NCI-H2196 treated with DMSO at 0.1 percent for 48 hours (cell line): ENCODE measurements around the gene UNC13D.
"Not testable (repeated sequence)": the region's sequence is repeated elsewhere in the genome, so short reads cannot be mapped to it uniquely, and the experiment has no call there.

Experiments used
- DNase-seq: peaks from one replicate; lab custom pipeline; 2025; ENCODE audit not compliant: unreplicated experiment; lab: John Stamatoyannopoulos, UW

The UNC13D gene

DNA sequence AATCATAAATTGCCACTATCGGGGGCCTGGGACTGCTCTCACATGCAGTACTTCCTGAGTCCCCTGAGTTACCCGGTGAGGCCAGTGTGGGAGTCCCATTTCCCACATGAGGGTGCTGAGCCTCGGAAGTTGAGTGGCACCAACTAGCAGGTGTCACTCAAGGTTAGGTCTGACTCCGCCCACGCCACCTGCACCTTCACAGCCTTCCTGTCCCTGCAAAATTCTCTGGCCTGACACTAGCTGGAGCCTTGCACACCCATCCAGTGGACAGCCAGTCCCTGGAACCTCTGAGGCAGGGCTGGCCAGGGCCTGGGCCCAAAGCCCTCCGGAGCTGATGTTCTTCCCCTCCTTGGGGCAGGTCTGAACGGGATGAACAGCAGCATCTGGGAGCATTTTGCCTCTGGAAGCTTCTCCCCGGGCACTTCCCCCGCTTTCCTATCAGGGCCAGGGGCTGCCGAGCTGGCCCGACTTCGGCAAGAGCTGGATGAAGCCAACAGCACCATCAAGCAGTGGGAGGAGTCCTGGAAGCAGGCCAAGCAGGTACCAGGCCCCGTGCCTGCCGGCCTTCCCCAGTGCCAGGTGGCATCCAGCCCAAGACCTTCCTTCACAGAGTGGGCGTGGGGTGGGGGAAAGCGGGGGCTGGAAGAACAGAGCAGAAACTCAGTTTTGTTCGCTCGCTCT, 21.9 kb downstream of the UNC13D start:
- peak; percentile 60 for DNase-seq

DNA sequence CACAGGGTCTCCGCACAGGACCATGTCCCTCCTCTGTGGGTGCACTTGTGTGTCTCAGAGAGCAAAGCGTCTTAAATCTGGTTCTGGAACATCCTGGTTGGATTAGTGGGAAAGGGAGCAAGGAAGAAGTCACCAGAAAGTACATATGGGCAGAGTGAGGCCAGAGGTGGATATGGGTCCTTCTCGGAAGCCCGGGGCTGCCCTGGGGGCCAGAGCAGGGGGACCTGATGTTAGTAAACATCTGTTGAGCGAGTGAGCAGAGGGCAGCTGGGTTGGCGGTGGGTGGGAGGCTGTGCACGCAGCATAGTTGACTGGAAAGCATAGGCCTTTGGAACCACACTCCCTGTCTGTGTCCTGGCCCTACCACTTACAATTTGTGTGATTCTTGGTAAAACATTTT, 22.7 kb downstream of the UNC13D start:
- no peak for DNase-seq

DNA sequence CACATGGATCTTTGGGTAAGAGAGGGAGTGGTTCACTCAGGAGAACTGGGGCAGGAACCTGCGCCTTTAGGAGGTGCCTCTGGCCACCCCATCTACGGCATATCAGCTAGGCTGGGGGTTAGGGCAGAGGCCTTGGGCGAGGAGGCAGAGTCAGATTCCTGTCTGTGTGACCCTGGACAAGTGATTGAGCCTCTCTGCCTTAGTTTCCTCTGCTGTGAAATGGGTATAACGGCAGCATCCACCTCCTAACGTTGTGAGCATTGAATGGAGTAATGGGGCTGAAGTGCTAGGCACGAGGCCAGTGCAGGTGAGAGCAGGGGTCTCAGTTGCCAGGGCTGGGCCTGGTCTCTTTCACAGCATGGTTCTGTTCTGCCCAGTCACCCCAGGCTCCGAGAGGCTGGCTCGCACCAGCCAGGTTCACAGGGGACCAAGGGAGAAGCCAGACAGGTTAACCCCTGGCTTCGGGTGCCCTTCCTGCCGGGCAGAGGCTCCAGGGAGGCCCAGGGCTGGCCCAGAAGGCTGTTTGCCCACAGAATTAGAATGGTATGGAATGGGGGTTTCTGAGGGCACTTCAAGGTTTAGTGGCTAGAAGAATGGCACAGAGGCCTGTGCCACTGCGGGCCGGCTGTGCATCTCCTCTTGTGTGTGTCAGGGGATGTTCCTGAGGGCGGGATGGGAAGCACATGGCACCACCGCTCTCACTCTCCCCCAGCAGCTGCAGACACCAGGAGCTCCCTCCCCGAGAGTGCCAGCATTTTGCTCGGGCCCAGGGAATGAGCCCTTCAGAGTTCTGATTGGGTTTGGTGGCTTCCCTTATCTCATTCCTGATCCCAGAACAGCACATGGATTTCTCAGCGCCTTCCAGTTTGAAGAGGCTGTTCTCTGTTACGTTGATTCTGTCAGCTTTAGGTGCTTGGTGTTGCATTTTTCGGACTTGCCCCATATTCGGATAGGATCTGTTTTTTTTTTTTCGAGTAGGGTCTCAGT, 23.8 kb downstream of the UNC13D start:
- DNase-seq: no peak

DNA sequence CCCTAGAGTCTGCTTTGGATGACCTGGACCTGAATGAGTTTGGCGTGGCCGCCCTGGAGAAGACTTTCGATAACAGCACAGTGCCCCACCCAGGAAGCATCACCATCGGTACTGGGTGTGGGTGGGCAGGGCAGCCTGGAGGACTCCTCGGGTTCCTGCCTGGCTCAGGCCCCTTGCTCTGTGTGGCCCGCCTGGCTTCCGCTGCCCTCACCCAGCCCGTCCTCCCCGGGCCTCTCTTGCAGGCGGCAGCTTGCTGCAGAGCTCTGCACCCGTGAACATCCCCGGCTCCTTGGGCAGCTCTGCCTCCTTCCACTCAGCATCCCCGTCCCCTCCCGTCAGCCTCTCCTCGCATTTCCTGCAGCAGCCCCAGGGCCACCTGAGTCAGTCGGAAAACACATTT, 24.5 kb downstream of the UNC13D start:
- DNase-seq: no peak

- DNase-seq: no peak
Observed at GRCh38 chr17:75819116-75819515, 25.1 kb downstream of the UNC13D start.

DNA sequence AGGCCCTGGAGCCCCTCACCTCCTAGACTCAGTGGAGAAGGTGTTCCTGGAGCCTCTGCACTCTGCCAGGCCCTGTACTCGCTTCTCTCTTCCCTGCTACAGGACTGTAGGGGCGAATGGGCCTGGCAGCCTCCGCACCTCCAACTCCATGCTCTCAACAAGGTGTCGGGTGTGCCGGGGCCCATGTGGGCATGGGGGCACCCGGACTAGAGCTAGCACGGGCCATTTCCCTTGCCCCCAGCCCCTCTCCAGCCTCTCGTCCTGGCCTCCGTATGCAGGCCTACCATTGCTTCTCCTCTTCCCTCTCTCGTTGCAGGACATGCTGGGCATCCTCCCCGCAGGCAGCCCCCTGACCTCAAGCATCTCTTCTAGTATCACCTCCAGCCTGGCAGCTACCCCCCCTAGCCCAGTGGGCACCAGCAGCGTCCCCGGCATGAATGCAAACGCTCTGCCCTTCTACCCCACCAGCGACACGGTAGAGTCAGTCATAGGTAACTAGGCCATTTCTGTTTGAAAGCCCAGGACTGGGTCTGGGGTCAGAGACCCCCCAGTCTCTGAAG, 25.8 kb downstream of the UNC13D start:
- no peak for DNase-seq

- no peak for DNase-seq
Observed at GRCh38 chr17:75817571-75817970, 26.6 kb downstream of the UNC13D start.

DNA sequence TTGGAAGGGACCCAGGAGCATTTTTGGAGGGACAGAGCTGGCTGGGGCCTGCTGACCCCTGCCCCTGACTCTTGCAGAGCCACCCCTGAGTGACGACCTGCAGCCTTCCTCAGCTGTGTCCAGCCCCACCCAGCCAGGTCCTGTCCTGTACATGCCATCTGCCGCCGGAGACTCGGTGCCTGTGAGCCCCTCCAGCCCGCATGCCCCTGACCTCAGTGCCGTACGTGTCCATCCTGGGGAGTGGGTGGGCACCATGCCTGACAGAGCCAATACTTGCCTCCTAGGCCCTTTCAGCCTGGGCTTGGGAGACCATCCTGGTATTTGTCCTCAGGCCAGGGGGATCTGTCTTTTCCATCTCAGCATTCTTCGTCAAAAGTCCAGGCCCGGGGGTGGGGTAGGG, 27.5 kb downstream of the UNC13D start:
- no peak for DNase-seq

DNA sequence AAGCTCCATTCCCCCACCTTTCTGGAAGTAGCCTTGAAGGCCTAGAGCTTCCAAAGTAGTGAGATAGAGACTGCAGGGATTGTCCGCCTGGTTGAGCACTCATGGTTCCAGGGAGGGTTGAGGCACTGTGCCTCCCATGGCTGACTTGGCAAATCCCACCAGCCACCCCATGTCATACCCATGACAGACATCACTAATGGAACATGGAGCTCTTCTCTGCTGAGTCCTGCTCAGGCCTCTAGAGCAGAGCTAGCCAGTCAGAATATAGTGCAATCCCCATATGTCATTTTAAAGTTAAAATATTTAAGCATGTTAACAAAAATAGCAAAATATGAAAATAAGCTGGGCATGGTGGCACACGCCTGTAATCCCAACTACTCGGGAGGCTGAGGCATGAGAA, 28.8 kb downstream of the UNC13D start:
- no peak for DNase-seq

- no peak for DNase-seq
Observed at GRCh38 chr17:75814900-75815373, 29.3 kb downstream of the UNC13D start.

DNA sequence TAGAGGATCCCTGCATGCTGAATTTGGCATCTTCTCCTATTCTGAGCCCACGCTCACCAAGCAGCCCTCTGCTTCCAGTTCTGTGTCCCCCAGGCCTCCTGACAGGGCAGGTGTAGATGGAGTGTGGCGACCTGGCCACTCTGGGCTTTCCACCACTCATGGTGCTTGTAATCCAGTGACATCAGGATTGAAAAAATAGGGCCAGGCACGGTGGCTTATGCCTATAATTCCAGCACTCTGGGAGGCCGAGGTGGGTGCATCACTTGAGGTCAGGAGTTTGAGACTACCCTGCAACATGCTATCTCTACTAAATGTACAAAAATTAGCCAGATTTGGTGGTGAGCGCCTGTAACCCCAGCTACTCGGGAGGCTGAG, 30.2 kb downstream of the UNC13D start:
- no peak for DNase-seq

- DNase-seq: no peak
Observed at GRCh38 chr17:75813081-75814020, 30.9 kb downstream of the UNC13D start.

- DNase-seq: no peak
Observed at GRCh38 chr17:75812096-75813013, 31.8 kb downstream of the UNC13D start.

GRCh38 chr17:75811174-75811573, 33.0 kb downstream of the UNC13D start:
- DNase-seq: no peak

GRCh38 chr17:75810756-75811155, 33.4 kb downstream of the UNC13D start:
- not testable (repeated sequence) for DNase-seq

GRCh38 chr17:75810216-75810615, 34.0 kb downstream of the UNC13D start:
- DNase-seq: no peak

DNA sequence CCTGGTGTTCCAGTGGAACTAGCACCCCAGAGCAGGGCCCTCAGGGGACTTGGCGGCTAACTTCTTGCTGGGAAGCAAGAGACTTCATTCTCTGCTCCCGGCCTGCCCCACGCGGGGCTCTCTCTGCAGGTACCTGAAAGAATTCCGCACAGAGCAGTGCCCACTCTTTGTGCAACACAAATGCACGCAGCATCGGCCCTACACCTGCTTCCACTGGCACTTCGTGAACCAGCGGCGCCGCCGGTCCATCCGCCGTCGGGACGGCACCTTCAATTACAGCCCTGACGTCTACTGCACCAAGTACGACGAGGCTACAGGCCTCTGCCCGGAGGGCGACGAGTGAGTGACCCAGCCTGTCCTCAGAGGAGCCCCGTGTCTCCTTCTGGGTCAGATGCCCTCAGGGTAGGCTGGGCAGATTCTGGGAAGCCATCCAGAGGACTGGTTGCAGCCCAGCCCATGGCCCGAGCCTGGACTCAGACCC, 34.5 kb downstream of the UNC13D start:
- no peak for DNase-seq

DNA sequence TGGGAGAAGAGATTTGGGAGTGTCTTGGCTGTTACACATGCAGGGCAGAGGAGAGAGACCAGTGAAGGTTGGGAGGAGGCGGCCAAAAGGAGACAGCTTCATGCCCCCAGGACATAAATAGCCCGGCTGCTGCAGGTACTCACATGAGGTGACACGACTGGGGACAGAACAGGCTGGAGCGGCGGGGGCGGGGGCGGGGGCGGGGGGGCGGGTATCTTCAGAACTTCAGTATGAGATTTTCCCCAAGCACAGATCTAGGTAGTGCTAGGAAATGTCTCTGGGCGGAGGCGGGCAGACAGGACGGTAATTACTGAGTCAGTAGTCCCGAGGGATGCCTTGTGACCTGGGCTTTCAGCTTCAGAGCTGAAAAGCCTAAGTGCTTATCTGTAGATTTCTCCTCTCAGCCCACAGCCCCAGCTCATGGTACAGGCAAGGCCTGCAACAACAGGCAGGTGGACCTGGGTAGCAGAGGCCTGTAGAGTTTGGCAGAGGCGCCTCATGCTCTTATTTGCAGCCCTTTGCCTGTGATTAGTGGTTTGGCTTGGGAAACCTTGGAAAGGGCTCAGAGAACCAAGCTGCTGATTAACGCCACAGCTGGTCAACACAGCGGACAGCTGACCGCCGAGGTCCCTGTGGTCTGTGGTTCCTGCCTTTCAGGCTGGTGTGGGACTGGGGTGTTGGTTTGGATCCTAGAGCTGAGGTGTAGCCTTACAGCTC, 35.1 kb downstream of the UNC13D start:
- DNase-seq: no peak

- no peak for DNase-seq
Observed at GRCh38 chr17:75808549-75808904, 35.7 kb downstream of the UNC13D start.
